HG03060 (cell line): ENCODE data around the gene CDT1.

Source experiments
- ATAC-seq: cut with Tn5 transposase; IDR thresholded peaks from one replicate; pipeline ENCODE4 v1.9.1; 2021; ENCODE audit warnings: low read depth, moderate number of reproducible peaks; ENCODE audit not compliant: unreplicated experiment

The CDT1 gene

GRCh38 chr16:88834670-88835069 is 31.1 kb downstream of the CDT1 start:
- no peak for ATAC-seq

DNA sequence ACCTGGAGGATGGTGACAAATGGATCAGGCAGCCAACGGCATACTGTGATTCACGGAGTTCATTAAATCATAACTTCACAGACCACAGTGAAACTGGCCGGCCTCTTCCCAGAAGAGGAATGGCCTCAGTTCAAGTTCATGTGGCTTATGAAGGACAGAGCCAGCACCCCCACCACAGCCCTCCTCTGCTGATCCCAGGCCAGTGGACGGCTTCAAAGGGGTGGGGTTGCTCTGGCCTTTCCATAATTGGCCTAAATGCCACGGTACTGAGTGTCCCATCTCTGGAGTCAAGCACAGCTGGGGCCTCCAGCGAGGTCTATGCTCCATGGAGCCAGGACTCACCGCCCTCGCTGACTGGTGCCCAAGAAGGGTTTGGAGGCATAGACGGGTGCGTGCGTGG is 31.8 kb downstream of the CDT1 start:
- ATAC-seq, result no peak

DNA sequence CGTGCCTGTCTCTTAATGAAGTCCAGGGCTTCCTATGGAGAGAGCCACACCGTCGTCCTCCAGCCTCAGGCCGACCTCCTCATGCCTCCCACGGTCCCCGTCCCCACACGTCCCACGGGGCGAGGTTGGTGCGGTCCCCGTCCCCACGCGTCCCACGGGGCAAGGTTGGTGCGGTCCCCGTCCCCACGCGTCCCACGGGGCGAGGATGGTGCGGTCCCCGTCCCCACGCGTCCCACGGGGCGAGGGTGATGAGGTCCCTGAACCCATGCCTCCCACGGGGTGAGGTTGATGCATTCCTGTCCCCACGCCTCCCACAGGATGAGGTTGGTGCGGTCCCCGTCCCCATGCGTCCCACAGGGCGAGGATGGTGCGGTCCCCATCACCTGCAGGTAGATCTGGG is 32.2 kb downstream of the CDT1 start:
- no peak for ATAC-seq

GRCh38 chr16:88836791-88837190 is 33.2 kb downstream of the CDT1 start:
- ATAC-seq, result no peak

DNA sequence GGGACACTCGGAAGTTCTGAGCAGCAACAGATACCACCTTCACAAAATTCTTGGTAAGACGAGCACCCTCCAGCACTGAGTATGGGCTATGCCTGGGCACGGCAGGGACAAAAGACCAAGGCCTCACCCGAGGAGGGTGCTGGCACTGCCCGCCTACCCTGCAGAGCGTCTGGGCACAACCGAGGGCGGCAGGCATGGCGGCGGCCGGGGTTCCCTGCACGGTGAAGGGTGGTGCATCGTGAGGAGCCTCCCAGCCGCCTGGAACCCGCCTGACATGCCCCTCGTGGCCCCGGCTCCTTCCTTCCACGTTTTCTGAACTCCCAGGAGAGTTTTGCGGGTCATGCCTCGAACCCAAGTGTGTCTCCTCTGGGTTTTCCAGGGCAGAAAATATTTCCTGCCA is 34.2 kb downstream of the CDT1 start:
- ATAC-seq, result no peak

DNA sequence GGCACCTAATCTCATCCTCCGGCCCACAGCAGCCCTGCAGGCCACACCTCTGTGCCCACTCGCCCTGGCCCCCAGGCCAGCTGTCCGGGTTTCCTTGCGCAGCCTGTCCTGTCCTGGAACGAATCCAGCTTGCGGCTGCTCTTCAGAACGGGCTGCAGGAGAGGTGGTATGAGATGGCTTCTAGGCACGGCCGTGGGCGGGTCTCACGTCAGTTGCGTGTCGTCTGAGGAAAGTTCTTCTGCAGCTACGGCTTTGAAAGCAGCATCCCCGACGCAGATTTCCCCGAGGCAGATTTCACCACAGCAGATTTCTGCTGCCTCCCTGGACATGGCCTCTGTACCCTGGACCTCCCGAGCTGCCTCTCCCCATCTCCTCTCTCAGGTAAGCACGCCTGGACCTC is 35.0 kb downstream of the CDT1 start:
- ATAC-seq, result no peak

DNA sequence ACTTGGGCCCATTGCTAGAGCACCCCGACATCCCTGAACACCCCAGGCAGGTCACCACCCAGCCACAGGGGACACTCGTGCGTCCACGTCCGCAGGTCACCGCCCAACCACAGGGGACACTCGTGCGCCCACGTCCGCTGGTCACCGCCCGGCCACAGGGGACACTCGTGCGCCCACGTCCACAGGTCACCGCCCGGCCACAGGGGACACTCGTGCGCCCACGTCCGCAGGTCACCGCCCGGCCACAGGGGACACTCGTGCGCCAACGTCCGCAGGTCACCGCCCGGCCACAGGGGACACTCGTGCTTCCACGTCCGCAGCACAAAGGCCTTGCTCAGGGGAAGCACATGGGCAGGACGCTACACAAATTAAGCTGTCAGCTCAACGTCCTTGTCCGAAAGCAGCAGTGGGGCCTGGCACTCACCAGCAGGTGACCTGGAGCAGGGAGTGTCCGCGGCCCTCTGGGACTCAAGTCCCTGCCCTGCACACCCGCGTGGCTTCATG is 35.5 kb downstream of the CDT1 start:
- no peak for ATAC-seq

GRCh38 chr16:88839745-88840599 is 36.4 kb downstream of the CDT1 start:
- no peak for ATAC-seq

- ATAC-seq, result no peak
Measured at GRCh38 chr16:88840600-88841215, 37.1 kb downstream of the CDT1 start.

DNA sequence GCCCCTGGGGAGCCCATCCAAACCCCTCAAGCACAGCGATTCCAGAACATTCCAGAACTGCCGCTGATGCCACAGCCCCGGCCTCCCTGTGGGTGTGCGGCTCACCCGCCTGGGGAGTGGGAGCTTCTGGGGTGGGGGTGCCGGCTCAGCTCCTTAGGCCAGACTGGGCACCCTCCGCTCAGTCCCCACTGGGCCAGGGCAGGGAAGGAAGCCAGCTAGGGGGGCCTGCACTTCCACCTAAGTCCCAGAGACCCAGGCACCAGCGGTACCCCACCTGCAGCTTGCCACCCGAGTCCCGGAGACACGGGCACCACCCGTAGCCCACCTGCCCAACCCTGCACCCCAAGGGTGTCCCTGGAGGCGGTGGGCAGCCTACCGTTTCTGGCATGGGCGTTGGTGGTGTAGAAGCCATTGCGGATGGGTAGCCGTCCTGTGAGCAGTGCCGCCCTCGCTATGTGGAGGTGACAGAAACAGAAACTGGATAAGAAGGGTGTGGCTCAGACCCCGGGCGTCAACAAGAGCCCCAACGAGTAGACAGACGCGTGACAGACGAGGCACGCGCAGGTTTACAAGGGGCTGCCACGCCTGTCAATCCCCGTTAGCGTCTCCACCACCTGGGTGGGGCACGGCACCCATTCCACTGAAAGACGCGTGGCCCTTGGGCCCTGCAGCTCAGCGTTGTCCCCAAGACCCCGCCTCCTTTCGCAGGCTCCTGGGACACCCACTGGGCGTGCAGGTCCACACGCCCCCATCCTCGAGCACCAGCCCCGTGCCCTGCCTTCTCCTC is 38.1 kb downstream of the CDT1 start:
- no peak for ATAC-seq

DNA sequence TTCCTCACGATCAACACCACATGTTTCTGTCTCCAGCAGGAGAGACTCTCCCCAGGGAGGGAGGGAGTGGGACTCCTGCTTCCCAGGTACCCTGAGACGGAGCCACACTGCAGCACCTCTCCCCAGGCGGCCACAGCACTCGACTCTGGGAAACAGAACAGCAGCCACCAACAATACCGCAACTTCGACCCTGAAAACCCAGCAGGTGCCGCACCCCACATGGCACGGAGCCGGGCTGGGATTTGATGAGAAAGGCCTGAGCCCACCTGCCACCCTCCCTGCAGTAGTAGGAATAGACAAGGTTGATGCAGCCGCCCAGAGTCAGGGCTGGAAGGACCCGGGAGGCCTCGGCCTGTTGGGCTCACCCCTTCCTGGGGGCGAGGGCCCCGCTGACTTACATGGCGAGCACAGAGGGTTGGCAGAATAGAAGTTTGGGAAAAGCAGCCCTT is 38.7 kb downstream of the CDT1 start:
- no peak for ATAC-seq

GRCh38 chr16:88842806-88843205 is 39.2 kb downstream of the CDT1 start:
- no peak for ATAC-seq

DNA sequence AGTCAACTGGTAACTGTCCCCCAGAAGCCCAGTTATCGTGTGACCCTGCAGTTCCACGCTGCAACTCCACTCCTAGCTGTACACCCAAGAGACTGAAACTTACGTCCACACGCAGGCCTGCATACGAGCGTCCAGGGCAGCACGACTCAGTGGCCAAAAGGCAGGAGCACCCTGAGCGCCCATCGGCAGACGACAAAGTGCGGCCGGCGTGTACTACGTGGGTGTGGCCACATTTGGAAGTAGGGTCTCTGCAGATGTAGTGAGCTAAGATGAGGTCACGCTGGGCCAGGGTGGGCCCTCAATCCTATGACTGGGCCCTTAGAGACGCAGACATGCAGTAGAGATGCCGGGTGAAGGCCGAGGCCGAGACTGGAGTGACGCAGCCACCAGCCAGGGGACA is 39.7 kb downstream of the CDT1 start:
- ATAC-seq, result no peak

DNA sequence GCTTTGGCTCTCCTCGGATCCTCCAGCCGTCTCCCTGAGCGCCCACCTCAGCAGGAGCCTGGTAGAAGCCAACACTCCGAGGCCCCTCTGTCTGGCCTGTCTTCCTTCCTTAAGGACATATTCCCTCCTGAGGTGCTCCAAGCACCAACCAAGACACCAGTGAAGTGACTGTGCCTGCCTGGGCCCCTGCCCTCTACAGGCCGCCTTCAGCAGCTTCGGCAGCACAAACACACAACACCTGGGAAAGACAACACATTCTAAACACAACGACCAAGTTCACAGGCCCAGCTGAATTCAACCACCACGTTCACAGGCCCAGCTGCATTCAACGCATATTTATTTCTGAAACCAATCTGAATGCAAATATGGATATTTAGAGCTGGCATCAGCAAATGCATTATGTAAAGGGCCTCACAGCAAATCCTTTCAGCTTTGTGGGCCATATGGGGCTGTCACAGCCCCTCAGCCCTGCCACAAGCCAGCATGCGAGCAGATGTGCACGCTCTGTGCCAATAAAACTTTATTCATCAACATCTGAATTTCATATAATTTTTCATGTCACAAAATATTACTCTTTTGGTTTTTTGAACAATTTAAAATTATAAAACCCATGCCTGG is 40.9 kb downstream of the CDT1 start:
- no peak for ATAC-seq

GRCh38 chr16:88846088-88846487 is 42.5 kb downstream of the CDT1 start:
- no peak for ATAC-seq

DNA sequence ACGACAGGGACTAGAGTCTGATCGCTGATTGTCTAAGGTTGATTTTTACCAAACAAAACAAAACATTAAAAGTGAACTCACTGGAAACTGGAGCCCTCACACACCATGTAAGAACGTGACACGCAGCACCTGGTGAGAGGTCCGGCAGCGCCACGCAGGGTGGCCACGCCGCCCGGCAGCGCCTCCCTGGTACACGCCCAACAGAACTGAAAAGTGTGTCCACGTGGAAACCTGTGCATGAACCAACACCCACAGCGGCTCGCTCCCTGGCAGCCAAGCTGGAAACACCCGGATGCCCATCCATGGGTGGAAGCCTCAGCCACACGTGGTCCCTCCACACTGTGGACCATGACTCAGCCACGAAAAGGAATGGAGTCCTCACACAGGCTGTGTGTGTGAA is 44.1 kb downstream of the CDT1 start:
- no peak for ATAC-seq

- no peak for ATAC-seq
Measured at GRCh38 chr16:88848557-88848956, 45.0 kb downstream of the CDT1 start.

GRCh38 chr16:88850531-88851199 is 47.1 kb downstream of the CDT1 start:
- ATAC-seq, result no peak

- ATAC-seq, result no peak
Measured at GRCh38 chr16:88851616-88852015, 48.0 kb downstream of the CDT1 start.

DNA sequence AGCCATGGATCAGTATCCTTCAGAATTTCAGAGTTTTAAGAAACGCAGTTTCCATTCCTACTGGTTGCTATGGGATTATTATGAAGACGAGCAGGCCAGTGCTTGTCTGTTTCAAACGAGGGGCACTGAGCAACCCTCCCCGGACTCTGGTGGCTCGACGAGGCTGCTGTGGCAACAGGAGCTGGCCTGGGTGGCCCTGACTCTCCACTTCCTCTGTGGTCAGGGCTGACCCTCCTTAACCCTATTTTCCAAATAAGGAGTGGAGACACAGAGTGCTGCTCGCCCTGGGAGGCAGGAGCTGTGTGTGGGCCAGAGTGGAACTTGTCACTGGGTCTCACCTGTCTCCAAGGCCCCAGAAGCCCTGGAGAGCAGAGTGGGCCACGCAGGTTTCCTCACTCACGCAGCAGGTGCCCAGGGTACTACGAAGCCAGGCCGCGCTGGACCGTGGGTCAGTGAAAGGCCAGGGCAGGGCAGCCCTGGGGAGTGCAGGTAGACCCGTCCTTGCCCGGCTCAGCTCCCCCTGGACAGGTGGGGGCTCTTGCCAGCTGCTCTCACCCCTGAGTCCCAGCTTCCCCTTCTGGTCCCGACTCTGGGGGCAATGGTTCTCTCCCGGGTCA is 49.8 kb downstream of the CDT1 start:
- no peak for ATAC-seq
